ENCODE results near the gene PDCD5. TPM values are rescaled to one million over a fixed set of nuclear protein-coding genes. Genes with fewer than 3 reads are reported as not detected.
"Not testable (repeated sequence)": the region's sequence is repeated elsewhere in the genome, so short reads cannot be mapped to it uniquely, and the experiment has no call there.

The PDCD5 gene
- total and polyA plus RNA-seq, 12 donors = 56.4 to 274 (median 106) TPM

DNA sequence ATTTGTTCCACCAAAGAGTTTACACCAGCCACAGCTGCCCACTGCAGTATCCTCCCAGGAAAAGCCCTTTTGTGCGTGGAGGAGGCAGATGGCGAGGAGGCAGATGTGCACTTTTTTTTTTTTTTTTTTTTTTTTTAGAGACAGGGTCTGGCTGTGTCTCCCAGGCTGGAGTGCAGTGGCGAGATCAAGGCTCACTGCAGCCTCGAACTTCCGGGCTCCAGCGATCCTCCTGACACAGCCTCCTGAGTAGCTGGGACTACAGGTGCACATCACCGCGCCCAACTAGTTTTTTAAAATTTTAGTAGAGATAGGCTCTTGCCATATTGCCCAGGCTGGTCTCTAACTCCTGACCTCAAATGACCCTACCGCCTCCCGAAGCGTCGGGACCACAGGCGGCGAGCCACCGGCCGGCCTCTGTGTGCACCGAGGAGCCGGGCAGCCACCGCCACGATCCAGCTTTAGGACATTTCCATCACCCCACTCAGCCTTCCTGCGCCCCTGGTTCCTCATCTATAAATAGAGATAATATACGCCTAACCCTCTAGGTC is 563 bp upstream of the PDCD5 start:
- intact Hi-C loops (cut with DNase I) = loop anchor here in 1 of 2 donors (10.0 kb wide), 1 partner anchor 384 kb away; no protein-coding TSS in a partner anchor
- Histone ChIP-seq H3K4me3 (peak overlapping the region in 2 of 4 donors; percentile 52 to 93), H3K27me3 (no peaks in the 10 kb centered on the region), H3K36me3 (replicated peaks in 1 of 2) (peaks cover 0 to 17% of the 10 kb centered on the region in 2 donors), H3K4me1 (replicated peaks in 1 of 2) (peaks cover 0 to 12% of the 10 kb centered on the region in 2 donors), H3K27ac (peak overlapping the region in 3 of 5 donors; percentile 26 to 92 (median 90)), H3K9me3 (replicated peaks in 1 of 3) (no peaks in the 10 kb centered on the region)
- DNase-seq = peak in 1 of 7 donors; percentile 56
- TF ChIP-seq, protein P1, sequence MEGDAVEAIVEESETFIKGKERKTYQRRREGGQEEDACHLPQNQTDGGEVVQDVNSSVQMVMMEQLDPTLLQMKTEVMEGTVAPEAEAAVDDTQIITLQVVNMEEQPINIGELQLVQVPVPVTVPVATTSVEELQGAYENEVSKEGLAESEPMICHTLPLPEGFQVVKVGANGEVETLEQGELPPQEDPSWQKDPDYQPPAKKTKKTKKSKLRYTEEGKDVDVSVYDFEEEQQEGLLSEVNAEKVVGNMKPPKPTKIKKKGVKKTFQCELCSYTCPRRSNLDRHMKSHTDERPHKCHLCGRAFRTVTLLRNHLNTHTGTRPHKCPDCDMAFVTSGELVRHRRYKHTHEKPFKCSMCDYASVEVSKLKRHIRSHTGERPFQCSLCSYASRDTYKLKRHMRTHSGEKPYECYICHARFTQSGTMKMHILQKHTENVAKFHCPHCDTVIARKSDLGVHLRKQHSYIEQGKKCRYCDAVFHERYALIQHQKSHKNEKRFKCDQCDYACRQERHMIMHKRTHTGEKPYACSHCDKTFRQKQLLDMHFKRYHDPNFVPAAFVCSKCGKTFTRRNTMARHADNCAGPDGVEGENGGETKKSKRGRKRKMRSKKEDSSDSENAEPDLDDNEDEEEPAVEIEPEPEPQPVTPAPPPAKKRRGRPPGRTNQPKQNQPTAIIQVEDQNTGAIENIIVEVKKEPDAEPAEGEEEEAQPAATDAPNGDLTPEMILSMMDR (IDR thresholded peaks at IDR 0.05) = no peak
- TF ChIP-seq POLR2A (IDR thresholded peaks at IDR 0.05) = no peak
- 17 to 25% (median 19%) methylated on average over 9 to 22 of the region's 22 CpGs for WGBS, 4 donors

DNA sequence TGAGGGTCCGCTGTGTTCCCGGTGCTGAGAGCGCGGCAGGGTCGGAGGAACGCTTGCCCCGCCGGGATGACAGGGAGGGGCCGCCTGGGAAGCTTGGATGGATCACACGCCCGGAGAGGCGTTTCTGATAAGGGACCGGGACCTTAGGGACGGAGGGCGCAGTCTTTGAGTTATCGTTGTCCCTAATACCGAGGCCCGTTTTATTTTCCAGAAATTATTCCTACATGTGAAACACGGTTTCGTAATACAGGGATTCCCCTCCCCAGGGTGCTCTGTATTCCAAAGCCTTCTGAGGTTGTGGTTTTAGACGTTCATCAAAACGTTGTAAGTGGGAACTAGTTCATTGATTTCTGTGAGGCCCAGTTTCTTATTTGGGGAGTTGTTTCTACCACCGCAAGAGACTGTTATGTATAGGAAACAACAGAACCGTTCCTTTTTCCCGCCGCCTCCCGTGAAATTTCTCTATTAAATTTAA is 752 bp downstream of the PDCD5 start:
- Histone ChIP-seq H3K4me3 (peak overlapping the region; percentile 43 to 99 (median 70)), H3K27ac (peak overlapping the region in 4 of 5 donors; percentile 85 to 92 (median 90)), H3K27me3 (no peaks in the 10 kb centered on the region), H3K9me3 (replicated peaks in 1 of 3) (no peaks in the 10 kb centered on the region), H3K36me3 (replicated peaks in 1 of 2) (peaks cover 0 to 29% of the 10 kb centered on the region in 2 donors), H3K4me1 (replicated peaks in 1 of 2) (peaks cover 0 to 12% of the 10 kb centered on the region in 2 donors)
- intact Hi-C loops (cut with DNase I) = loop anchor here in 1 of 2 donors (10.0 kb wide), 1 partner anchor 383 kb away; no protein-coding TSS in a partner anchor
- 4 to 7% (median 6%) methylated on average over 21 to 27 of the region's 27 CpGs for WGBS, 4 donors
- peak in 5 of 7 donors; percentile 16 to 58 (median 43) for DNase-seq
- TF ChIP-seq, protein P1 (IDR thresholded peaks at IDR 0.05) = no peak
- TF ChIP-seq POLR2A (IDR thresholded peaks at IDR 0.05) = no peak

DNA sequence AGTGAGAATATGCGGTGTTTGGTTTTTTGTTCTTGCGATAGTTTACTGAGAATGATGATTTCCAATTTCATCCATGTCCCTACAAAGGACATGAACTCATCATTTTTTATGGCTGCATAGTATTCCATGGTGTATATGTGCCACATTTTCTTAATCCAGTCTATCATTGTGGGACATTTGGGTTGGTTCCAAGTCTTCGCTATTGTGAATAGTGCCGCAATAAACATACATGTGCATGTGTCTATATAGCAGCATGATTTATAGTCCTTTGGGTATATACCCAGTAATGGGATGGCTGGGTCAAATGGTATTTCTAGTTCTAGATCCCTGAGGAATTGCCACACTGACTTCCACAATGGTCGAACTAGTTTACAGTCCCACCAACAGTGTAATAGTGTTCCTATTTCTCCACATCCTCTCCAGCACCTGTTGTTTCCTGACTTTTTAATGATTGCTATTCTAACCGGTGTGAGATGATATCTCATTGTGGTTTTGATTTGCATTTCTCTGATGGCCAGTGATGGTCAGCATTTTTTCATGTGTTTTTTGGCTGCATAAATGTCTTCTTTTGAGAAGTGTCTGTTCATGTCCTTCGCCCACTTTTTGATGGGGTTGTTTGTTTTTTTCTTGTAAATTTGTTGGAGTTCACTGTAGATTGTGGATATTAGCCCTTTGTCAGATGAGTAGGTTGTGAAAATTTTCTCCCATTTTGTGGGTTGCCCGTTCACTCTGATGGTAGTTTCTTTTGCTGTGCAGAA is 6.9 kb downstream of the PDCD5 start:
- H3K27me3 ChIP-seq; H3K27ac ChIP-seq; DNase-seq; H3K9me3 ChIP-seq (replicated peaks in 1 of 3); H3K4me3 ChIP-seq; H3K4me1 ChIP-seq (replicated peaks in 1 of 2): not testable (repeated sequence)
- intact Hi-C loops (cut with DNase I) = loop anchor here in 1 of 2 donors (10.0 kb wide), 1 partner anchor 377 kb away; no protein-coding TSS in a partner anchor
- 90 to 98% (median 93%) methylated on average over 4 to 7 of the region's 8 CpGs for WGBS, 4 donors
- peaks cover 0 to 30% of the 10 kb centered on the region in 2 donors for H3K36me3 ChIP-seq (replicated peaks in 1 of 2)

DNA sequence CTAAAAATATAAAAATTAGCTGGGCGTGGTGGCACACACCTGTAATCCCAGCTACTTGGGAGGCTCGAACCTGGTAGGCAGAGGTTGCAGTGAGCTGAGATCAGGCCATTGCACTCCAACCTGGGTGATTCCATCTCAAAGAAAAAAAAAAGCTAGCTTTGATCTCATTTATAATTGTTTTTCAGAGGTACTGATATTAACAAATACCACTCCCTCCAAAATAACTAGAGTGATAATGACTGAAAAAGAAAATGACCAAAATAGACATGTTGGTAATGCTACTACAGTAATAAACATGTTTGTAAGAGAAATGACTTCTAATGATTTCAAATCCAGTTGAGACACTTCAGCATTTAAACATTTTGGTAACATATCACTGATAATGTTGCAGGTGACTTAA is 13.0 kb downstream of the PDCD5 start:
- TF ChIP-seq, protein P1 (IDR thresholded peaks at IDR 0.05) = no peak
- TF ChIP-seq POLR2A (IDR thresholded peaks at IDR 0.05) = no peak
- H3K27ac ChIP-seq = no peak overlapping the region
- no peak overlapping the region for H3K4me3 ChIP-seq
- intact Hi-C loops (cut with DNase I) = no loop called here
- H3K9me3 ChIP-seq (replicated peaks in 1 of 3) = no peaks in the 10 kb centered on the region
- peaks cover 0 to 40% of the 10 kb centered on the region in 2 donors for H3K36me3 ChIP-seq (replicated peaks in 1 of 2)
- no peaks in the 10 kb centered on the region for H3K4me1 ChIP-seq (replicated peaks in 1 of 2)
- 83 to 96% (median 94%) methylated on average over 2 of the region's 2 CpGs for WGBS, 4 donors
- no peak for DNase-seq
- no peaks in the 10 kb centered on the region for H3K27me3 ChIP-seq

Measured in adrenal gland (tissue), 12 donors.